HL-60 (cell line): Measurements from ENCODE around the gene NFU1.

Experiments
- CTCF ChIP-seq: IDR thresholded peaks from one replicate; pipeline ENCODE4 v1.5.1; 2011; ENCODE audit warnings: low read length, control low read depth, inconsistent platforms; ENCODE audit not compliant: insufficient read depth
- GABPA ChIP-seq: IDR thresholded peaks from 2 replicates; pipeline ENCODE4 v1.6.1; 2012; ENCODE audit warnings: low read depth
- POLR2AphosphoS5 ChIP-seq: IDR thresholded peaks from 2 replicates; pipeline ENCODE4 v1.6.1; 2012; ENCODE audit warnings: low read depth
- REST ChIP-seq: IDR thresholded peaks from 2 replicates; pipeline ENCODE4 v1.6.1; 2012; ENCODE audit warnings: low read depth; ENCODE audit not compliant: insufficient replicate concordance
- SPI1 ChIP-seq: IDR thresholded peaks from 2 replicates; pipeline ENCODE4 v1.6.1; 2012; ENCODE audit warnings: low read depth, mild to moderate bottlenecking, borderline replicate concordance

DNA sequence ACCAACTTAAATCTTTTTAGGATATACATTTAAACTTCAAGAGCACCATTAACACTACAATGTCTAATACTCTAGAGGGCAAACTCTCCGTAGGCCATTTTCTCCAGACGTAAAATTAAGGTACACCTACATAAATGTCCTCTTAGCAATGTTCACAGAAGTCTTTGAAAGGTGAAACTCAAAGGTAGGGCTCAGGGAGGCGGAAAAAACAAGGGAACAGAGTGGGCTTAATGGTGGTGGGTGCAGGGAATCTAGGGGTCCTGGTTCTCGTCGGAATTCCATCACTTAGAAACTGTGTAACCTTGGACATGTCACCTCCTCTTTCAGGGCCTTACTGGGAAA lies 668 bp downstream of the NFU1 start:
- TF ChIP-seq CTCF (no peak), REST (no peak), POLR2AphosphoS5 (no peak), GABPA (no peak), SPI1 (no peak)
